HG03060 (cell line): ENCODE results near the gene SULT1A1.
"Not testable (repeated sequence)": the region's sequence is repeated elsewhere in the genome, so short reads cannot be mapped to it uniquely, and the experiment has no call there.

Source experiments
- ATAC-seq: cut with Tn5 transposase; IDR thresholded peaks from one replicate; pipeline ENCODE4 v1.9.1; 2021; ENCODE audit warnings: low read depth, moderate number of reproducible peaks; ENCODE audit not compliant: unreplicated experiment

The SULT1A1 gene

DNA sequence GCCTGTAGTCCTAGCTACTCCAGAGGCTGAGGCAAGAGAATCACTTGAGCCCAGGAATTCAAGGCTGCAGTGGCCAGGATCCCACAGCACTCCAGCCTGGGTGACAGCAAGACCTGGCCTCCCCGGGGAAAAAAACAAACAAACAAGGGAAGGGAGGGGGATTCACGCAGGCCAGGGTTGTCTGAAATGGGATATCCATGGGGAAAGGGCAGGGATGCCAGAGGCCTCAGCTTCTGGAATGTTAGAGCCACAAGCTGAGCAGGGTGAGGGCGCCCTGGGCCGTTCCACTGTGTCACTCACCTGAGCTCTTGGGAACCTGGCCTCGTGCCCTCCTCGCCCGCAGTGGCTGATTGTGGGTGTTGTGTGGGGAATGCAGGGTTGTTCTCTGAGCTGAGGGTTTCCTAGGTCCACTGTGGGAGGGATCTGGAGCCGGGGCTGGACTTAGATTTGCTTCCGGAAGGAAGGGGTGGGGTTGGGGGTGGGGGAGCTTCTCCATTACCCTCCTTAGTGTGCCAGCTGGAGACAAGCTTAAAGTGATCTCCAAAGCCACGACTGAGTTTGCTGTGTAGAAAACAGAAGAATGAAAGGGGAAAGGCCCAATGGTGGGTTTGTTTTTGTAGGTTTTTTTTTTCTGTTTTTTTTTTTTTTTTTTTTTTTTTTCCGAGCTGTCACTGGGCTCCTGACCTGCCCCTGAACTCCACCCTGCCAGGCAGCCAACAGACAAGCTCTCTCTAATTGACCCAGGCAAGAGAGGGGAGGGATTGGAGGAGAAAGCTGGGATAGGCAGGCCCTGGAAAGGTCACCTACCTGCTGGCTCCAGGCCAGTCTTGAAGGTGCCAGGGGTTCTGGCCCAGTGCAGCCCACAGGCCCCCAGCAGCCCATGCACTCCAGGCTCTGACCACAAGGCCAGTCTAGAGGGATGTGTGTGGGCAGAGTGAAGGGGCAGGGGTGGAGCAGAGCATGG is at the start of gene SULT1A1:
SULT1A1 (minus strand) TSS at position 414 of the 964 bp plus-strand sequence. CDS start 1,189 bp downstream, outside the sequence.
- no peak for ATAC-seq

DNA sequence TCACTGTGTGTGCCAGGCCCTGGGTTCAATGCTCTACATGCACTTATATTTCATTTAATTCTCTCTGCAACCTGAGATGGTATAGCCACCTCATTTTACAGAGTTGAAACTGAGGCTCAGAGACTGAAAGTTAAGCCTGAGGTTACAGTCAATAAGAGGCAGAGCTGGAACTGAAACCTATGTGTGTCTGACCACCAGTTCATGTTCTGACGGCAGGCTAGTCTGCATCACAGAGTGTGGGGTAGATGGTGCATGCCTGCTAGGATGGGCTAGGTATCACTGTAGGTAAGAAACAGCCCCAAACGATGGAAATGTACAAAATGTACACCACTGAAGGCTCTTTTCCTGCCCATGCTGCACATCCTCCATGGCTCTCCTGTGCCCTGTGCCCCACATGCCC is 30.1 kb upstream of the SULT1A1 start:
- not testable (repeated sequence) for ATAC-seq

DNA sequence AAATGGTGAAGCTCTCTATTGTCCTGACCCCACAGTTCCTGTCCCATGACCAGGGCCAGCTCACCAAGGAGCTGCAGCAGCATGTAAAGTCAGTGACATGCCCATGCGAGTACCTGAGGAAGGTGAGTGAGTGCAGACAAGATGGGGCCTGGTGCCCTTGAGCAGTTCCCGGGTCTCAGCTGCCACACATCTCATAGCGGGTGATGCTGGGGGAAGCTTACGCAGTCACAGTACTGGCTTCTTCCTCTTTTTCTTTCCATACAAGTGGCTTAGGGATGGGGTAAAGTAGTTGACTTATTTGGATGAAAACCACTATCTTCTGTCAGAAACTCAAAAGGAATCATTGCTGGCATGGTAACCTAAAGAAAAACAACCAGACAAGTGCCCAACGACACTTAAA is 28.5 kb upstream of the SULT1A1 start:
- not testable (repeated sequence) for ATAC-seq

DNA sequence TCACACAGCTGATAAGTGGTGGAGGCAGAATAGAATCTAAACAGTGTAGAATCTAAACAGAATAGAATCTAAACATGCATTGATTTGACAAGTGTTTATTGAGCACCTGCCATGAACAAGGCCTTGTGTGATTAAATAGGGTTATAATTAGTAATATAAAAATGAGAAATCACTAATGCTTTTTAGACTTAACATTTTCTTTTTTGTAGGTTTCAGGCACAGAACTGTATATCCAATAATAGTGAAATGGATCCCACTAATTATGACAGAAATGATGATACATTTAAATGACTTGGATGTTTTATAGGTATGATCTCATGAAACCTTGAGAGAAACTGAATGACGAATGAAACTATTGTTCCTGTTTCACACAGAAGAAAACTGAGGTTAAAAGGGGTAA is 27.9 kb upstream of the SULT1A1 start, which contains the start of gene NPIPB8:
NPIPB8 (plus strand) TSS at position 301 of the 400 bp plus-strand sequence. CDS start 296 bp downstream, outside the sequence.
- not testable (repeated sequence) for ATAC-seq

DNA sequence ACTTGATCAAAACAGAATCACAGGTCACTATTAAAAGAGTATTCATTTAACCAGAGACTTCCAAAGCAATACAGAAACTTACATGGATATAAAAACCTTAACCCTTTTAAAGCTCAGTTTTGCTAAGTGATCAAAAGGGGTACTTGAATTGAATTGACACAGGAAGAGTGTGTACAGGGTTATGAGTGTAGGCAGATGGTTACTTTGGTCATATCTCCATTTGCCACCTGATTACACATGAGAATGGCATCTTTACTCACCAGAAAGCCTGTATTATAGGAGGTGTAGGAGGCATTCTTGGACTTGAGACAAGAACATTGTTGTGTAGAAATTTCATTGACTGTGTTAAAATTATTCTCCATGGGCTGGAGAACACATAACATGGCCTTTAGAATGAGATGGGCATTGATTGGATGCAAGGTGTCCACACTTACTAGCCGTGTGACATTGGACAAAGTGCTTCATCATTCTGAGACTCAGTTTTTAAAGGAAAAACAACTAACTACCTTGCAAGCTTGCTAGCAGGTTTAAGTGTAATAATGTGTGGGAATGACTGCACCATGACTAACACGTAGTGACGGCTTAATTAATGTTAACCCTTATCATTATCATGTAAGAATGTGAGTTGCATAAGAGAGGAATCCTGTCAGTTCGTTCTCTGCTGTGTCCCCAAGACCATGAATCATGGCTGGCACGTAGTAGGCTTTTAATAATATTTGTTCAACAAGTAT is 26.4 kb upstream of the SULT1A1 start:
- ATAC-seq = not testable (repeated sequence)

DNA sequence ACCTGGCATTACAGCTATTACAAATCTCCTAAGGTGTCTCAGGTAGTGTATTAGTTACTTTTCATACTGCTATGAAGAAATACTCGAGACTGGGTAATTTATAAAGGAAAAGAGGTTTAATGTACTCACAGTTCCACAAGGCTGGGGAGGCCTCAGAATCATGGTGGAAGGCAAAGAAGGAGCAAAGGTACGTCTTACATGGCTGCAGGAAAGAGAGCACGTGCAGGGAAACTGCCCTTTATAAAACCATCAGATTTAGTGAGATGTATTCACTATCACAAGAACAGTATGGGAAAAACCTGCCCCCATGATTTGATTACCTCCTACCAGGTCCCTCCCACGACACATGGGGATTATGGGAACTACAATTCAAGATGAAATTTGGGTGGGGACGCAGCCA is 21.1 kb upstream of the SULT1A1 start:
- not testable (repeated sequence) for ATAC-seq

DNA sequence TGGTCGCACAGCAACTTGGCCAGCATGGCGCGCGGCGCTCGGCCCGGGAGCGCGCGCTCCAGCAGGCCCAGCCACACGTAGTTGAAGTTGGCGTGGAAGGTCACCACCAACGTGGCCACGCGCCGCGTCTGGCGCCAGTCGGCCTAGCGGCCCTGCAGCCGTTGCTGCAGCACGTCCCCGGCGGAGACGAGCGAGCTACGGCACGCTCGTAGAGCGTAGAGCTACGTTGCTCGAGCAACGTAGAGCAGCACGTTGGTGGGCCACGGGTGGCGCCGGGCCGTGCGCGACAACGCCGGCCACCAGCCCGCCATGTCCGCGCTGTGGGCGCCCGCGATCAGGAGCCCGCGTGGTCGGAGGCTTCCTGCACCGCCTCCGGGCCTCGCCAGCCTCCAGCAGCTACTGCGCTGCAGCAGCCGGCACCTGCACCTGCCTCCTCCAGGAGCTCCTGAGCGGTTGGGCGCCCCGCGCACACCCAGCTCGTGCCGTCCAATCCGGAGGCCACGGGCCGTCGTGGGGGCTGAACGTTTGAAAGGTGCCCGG is 13.4 kb upstream of the SULT1A1 start:
- no peak for ATAC-seq

DNA sequence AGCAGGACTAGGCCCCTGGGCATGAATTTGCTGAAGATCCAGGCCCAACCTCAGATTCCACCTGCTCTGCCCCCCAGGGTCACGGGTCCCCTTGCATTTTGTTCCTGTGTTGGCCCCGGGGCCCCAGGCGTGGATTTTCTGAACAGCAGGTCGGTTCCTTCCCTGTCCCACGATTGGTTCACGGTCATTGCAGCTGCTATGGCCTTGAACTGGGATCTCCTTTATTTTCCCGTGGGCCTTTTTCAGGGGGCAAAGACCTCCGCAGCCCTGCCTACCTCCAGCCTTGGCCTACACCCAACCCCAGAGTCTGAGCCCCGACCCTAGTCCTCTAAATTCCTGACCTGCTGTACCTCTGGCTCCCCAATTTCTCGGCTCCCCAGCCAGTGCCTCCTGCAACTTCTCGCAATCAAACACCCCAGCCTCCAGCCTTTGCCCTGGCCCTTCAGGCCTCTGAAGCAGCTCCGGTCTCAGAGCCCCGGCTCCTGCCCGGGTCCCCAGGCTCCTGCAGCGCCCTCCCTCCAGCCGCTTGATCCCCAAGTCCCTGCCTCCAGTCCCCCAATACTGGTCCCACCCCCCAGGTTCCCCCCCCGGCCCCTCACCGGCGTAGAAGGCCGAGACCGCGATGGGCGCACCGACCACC is 12.8 kb upstream of the SULT1A1 start:
- ATAC-seq = not testable (repeated sequence)

DNA sequence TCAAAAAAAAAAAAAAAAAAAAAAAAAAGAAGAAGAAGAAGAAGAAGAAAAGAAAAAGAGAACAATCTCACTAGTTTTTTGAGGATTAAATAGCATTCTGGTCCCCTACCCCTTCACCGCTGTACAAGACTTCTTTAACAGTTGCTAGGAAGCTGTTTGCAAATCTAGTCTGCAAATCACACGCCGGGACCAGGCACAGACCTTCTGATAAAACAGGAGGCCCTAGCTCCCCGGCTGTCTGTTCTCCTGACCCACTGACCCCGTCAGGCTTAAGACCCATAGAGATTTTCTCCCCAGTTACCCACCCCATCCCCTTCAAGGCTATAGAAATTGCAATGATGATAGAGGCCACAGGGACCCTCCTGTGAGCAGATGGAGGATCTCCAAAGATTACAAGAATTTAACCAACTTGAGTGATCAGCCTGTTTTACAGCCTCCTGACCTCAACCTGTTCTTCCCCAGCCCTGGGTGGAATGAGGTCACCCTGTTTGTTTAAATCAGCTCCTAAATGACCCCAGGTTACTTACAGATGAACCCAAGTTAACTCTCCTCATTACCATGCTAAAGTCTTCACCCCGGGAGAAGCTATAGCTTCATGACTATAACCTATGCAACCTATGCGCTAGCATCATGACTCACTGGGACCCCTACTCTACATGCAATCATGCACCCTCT is 11.8 kb upstream of the SULT1A1 start:
- ATAC-seq = no peak

DNA sequence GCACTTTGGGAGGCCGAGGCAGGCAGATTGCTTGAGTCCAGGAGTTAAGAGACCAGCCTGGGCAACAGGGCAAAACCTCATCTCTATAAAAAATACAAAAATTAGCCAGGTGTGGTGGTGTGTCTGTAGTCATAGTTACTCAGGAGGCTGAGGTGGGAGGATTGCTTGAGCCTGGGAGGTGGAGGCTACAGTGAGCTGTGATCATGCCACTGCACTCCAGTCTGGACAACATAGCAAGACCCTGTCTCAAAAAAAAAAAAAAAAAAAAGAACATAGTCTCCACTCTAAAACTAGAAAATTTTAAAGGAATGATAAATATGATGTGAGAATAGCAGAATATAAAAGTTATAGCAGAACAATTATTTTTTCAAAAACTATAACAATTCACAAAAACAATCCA is 10.5 kb upstream of the SULT1A1 start:
- ATAC-seq = not testable (repeated sequence)

DNA sequence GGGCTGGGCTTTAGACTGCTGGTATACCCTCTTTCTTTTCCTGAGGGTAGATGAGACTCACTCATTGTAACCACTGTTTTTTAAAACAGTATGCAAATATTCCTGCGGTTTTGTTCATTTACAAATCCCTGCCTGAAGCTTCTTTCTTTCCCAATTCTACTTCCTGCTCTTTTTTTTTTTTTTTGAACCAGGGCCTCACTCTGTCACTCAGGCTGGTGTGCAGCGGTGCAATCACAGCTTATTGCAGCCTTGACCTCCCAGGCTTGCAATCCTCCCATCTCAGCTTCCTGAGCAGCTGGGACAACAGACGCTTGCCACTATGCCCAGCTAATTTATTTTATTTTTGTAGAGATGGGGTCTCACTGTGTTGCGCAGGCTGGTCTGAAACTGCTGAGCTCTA is 8.0 kb upstream of the SULT1A1 start:
- ATAC-seq = no peak

DNA sequence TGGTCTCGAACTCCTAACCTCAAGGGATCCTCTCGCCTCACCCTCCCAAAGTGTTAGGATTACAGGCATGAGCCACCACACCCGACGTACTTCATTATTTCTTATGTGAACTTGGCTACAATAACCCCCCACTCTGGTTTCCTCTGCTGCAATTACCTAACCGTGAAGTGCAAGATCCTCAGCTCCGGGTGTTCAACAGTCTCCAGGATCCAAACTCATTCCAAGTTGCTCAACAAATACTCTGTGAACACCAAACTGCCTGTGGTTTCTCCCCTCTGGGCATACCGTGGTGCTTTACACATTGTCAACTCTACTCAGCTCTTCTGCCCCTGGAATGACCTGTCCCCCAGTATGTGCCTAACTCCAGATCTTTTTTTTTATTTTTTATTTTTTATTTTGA is 6.8 kb upstream of the SULT1A1 start:
- no peak for ATAC-seq

DNA sequence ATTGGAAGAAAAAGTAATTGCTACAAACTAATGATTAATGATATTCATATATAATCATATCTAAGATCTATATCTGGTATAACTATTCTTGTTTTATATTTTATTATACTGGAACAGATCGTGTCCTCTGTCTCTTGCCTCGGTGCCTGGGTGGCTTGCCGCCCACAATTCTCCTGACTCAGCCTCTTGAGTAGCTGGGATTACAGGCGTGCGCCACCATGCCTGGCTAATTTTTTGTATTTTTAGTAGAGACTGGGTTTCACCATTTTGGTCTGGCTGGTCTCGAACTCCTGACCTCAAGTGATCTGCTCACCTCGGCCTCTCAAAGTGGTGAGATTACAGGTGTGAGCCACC is 6.4 kb upstream of the SULT1A1 start:
- ATAC-seq = not testable (repeated sequence)

DNA sequence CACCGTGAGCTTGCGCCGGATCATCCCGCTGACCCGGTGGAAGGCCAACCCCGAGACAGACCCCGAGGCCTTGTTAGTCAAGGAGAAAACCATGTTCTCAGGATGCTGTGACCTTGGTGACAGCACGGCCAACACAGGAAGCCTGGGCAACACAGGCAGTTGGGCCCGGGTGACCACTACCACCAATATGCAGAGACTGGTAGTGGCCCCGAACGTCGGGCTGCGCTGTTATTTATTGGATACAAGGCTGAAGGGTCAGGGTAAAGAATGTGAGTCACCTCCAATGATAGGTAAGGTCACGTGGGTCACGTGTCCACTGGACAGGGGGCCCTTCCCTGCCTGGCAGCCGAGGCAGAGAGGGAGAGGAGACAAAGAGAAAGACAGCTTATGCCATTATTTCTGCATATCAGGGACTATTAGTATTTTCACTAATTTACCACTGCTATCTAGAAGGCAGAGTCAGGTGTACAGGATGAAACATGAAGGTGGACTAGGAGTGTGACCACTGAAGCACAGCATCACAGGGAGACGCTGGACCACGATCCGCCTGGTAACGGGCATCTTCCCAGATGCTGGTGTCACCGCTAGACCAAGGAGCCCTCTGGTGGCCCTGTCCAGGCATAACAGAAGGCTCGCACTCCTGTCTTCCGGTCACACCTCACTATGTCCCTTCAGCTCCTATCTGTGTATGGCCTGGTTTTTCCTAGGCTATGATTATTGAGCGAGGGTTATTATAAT is 5.8 kb upstream of the SULT1A1 start:
- ATAC-seq = not testable (repeated sequence)

DNA sequence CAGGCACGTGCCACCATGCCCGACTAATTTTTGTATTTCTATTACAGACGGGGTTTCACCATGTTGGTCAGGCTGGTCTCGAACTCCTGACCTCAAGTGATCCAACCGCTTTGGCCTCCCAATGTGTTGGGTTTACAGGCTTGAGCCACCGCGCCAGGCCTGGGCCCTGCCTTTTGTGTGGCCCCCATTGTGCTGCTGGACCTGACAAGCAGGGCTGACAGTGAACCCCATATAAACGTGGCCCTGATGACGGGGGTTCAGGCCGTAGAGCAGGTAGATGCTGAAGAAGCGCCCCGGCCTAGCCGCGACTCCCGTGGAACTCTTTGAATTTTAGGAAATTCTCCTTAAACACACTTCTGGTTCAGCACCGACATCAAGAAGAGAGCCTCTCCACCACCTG is 4.7 kb upstream of the SULT1A1 start:
- ATAC-seq = not testable (repeated sequence)

DNA sequence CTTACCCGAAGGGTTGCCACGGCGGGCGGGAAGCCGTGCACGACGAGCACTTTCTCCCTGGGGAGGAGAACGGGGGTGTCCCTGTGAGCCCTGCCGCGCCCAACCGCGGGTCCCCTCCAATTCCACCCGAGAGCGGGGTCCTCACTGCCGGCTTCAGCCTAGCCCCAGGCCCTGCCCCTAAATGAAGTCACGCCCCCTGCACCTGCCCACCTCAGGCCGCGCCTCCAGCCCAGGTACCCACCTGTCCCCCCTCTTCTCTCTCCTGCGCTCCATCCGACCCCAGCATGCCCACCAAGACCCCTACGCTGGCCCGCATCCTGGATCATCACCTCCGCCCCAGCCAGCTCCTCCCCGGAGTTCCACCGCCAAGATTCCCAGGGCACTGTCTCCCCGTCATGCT is 4.1 kb upstream of the SULT1A1 start:
- not testable (repeated sequence) for ATAC-seq

DNA sequence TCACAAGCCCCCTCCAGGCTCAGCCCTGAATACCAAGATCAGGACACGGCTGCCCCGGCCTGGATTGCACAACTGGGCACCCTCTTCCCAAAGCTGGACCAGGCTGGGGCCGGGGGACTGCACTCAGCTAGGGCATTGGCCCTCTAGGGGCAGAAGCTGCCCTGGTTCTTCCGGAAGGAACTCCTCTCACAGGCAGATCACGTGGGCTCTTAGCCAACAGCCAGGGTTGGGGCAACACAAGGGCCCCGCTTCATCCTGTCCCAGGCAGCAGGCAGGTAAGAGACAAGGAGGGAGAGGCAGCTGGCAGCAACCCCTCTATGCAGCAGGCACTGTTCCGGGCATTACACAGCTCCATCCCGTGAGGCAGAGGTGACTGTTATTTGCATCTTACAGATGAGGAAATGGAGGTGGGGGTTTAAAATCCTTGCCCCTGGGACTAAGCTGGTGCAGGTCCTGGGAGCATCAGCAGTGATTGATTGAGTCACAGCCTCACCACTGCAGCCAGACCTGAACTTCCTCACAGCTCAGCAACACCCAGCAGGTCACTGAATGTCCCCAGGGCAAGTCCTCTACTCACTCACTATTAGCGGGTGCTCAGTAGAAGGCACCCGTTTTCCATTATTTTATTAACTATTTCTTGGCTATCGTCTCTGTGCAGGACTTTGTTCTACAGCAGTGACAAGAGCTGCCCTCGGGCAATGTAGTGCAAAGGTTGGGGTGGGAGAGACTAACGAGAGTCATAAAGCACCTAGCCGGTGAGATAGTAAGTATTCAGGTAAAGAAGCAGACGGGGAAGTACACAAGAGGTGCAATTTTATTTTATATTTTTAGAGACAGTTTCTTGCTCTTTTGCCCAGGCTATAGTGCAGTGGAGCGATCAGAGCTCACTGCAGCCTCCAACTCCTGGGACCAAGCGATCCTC is 2.8 kb upstream of the SULT1A1 start:
- not testable (repeated sequence) for ATAC-seq

DNA sequence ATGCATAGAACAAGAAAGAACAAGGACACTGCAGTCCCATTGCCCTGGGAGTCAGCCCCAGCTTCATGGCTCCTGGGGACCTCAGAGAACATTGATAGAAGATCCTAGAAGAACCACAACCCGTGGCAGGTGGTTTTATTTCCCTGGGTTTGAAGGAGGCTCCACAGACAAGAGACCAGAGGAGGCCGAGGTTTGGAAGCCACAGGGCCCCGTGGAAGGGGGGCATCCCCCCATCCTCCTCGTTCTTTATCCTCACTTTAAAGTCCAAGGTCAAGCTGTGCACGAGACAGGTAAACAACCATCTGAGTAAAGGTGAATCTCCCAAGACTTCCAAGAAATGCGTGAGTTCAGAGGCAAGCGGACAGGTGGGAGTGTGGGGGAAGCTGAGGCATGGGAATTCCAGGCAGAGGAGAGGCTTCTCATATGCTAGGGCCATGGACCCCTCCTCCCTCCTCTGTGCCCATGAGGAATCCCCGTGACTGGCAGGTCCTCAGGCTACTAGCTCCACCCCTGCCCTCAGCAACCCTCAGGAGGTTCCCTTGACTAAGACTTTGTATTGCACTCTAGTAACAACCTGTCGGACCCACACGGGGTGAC is 849 bp upstream of the SULT1A1 start:
- no peak for ATAC-seq
